GM12873 (cell line): ENCODE data around the gene MYO5B.

Source experiments
- TF ChIP-seq, protein P1 (sequence below): IDR thresholded peaks from 2 replicates; pipeline ENCODE4 v1.5.1; 2012; ENCODE audit warnings: low read depth, mild to moderate bottlenecking, moderate library complexity, low read length, control low read depth; ENCODE audit not compliant: insufficient read depth; ENCODE audit errors: missing control alignments

The MYO5B gene

DNA sequence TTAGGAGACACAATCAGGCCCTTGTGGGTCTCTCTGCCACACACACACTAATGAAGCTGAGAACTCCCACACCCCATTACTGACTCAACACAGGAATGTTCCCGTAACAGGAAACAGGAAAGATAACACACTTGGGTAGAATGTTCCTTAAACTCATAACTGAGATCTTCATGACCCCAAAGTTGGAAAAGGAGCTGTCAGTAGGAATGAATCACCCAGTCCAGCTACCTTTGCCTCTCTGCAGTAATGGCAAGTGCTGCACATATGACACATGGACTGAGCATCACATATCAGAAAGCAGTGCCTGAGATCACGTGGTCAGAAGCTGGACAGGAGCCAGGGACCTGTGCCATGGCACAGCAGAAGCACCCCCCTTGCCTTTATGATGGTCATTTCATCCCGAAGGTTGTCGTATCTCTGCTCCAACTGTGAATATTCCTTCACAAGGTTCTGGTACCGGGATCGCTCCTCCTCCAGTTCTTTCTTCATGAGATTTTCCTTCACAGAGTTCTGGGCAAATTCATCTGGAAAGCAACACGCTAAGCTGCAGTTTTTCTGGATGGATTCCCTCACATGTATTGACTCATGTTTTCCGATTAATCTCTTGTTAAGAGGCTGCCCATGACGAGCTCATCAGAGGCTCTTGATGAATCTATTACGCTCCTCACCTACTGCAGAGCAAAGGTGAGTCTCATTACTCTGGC lies 316.2 kb downstream of the MYO5B start:
- TF ChIP-seq, protein P1, sequence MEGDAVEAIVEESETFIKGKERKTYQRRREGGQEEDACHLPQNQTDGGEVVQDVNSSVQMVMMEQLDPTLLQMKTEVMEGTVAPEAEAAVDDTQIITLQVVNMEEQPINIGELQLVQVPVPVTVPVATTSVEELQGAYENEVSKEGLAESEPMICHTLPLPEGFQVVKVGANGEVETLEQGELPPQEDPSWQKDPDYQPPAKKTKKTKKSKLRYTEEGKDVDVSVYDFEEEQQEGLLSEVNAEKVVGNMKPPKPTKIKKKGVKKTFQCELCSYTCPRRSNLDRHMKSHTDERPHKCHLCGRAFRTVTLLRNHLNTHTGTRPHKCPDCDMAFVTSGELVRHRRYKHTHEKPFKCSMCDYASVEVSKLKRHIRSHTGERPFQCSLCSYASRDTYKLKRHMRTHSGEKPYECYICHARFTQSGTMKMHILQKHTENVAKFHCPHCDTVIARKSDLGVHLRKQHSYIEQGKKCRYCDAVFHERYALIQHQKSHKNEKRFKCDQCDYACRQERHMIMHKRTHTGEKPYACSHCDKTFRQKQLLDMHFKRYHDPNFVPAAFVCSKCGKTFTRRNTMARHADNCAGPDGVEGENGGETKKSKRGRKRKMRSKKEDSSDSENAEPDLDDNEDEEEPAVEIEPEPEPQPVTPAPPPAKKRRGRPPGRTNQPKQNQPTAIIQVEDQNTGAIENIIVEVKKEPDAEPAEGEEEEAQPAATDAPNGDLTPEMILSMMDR, result no peak

DNA sequence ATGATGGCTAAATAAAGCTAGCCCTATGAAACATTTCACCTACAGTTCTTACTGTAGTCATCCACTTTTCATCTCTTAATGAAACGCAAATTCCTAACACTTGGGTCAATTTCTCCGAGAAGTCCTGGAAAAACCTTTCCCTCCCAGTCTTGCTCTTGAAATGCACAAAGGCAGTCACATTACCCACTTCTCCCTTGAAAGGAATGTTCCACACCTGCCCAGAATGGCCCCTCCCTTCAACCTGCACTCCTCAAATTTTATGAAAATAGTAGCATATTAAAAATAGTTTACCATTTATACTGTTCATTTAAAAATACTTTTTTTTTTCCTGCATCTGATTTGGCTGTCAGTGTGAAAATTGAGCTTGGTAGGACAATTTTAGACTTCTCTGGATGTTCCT lies 316.9 kb downstream of the MYO5B start:
- TF ChIP-seq, protein P1, result no peak

DNA sequence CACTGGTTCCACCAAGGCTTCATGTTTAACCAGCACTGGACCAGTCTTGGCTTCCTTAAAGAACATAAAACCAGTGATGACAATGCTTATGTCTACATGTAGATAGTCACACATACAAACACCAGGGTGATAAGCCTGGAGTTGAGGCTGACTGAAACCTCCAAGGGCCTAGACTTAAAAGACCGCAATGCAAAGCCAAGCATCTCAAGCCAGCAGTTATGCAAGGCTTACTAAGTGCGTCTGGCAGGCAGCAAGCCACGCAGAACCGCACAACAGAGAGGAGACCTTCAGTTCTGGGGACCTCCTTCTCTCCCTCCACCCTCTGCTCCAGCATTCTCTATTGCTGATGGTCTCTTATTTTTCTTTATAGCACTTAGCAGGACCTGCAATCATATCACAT lies 318.4 kb downstream of the MYO5B start:
- TF ChIP-seq, protein P1, result no peak

DNA sequence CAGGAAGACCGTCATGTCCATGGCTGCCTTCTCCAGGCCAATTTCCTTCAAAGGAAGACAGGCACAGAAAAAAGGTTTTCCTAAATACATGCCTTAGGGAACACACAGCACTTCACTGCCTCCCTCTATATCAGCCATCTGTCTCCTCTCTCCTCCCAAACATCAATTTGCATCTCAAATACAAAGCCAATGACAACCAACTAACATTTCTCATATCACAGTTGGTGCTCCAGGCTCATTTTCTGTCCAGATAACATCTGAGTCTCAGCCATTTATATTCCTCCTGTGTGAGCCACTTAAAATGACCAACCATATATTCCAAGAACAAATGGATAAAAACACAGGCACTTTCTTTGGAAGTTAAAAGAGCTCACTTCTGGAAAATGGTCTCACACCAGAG lies 319.2 kb downstream of the MYO5B start:
- TF ChIP-seq, protein P1, result no peak

DNA sequence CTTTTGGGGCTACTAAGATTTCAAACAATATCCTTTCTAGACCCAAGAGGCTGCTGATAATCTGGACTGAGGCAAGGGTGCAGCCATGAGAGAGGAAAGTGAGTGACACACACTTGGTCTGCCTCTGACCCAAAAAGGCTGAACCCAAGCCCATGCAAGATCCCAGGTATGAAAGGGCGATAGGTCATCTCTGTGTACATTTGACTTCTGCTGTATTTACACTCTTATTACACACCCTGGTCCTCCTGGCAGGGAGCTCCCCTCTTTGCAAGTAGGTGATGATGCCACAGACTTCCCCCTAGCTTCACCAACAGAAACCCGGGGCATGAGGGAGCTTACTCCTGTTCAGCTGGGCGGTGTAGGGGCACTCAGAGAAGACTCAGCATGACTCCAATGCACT lies 319.8 kb downstream of the MYO5B start:
- TF ChIP-seq, protein P1, result no peak

DNA sequence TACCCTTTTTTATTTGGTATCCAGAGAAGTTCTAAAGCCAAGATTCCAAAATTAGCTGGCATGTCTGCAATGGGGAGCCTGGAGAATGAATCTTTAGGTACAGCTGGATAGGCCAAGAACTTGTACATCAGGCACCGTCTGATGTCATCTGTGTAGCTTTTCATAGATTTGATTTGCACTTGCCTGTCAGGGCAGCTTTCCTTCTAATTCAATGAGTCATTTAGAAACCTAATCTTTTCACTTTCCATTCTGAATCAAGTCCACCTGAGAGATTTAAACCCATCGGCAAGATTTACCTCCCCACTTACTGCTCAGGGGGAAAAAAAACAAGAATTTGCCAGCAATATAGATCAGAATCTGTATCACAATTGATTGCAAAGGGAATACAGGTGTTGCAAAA lies 320.7 kb downstream of the MYO5B start:
- TF ChIP-seq, protein P1, result no peak

DNA sequence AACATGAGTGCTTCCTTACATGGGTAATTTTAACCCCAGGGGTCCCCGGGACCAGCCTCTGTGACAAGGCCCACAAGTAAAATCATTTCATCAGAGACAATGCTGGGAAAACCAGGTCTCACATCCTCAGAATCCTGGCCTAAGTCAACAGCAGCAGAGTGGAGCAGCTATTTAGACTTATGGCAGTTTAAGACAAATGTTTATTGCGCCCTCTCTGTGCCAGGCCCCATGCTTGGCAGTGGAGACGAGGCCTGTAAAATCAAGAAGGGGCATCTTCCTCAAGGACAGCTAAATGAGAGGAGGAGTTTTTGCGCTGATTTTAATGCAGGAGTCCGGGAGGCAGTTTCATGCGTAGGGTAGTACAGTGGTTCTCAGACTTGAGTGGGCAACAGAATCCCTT lies 325.6 kb downstream of the MYO5B start:
- TF ChIP-seq, protein P1, result no peak
